ENCODE measurements around the gene CCPG1. TPM values are rescaled to one million over a fixed set of nuclear protein-coding genes. Genes with fewer than 3 reads are reported as not detected.
"Not testable (repeated sequence)": the region's sequence is repeated elsewhere in the genome, so short reads cannot be mapped to it uniquely, and the experiment has no call there.

Gene CCPG1
- 27.7 TPM for total RNA-seq (ENCODE audit: insufficient read depth, low replicate concordance)

GRCh38 chr15:55408012-55408928, at the start of gene CCPG1, which contains the start of gene PIERCE2:
Gene CCPG1 (minus strand): TSS chr15:55408359. CDS start chr15:55389424, 18,935 bp downstream.
Gene PIERCE2 (plus strand): TSS chr15:55408495. CDS start chr15:55408769, 274 bp downstream.
- peak; percentile 96 for DNase-seq (ENCODE audit: low spot score)

- no peak for DNase-seq (ENCODE audit: low spot score)
Observed at GRCh38 chr15:55457401-55458022, 49.4 kb upstream of the CCPG1 start.

- DNase-seq (ENCODE audit: low spot score), result not testable (repeated sequence)
Observed at GRCh38 chr15:55447030-55447394, 38.9 kb upstream of the CCPG1 start.

GRCh38 chr15:55446379-55447029, 38.3 kb upstream of the CCPG1 start:
- DNase-seq (ENCODE audit: low spot score), result not testable (repeated sequence)

GRCh38 chr15:55445936-55446335, 37.8 kb upstream of the CCPG1 start:
- not testable (repeated sequence) for DNase-seq (ENCODE audit: low spot score)

- DNase-seq (ENCODE audit: low spot score), result not testable (repeated sequence)
Observed at GRCh38 chr15:55443141-55443540, 35.0 kb upstream of the CCPG1 start.

GRCh38 chr15:55434989-55435825, 27.0 kb upstream of the CCPG1 start:
- peak; percentile 66 for DNase-seq (ENCODE audit: low spot score)

GRCh38 chr15:55422089-55422488, 13.9 kb upstream of the CCPG1 start:
- no peak for DNase-seq (ENCODE audit: low spot score)

GRCh38 chr15:55420171-55420866, 12.2 kb upstream of the CCPG1 start:
- no peak for DNase-seq (ENCODE audit: low spot score)

GRCh38 chr15:55417678-55418077, 9.5 kb upstream of the CCPG1 start:
- not testable (repeated sequence) for DNase-seq (ENCODE audit: low spot score)

GRCh38 chr15:55408976-55409375, 817 bp upstream of the CCPG1 start:
- DNase-seq (ENCODE audit: low spot score), result not testable (repeated sequence)

GRCh38 chr15:55407498-55408011, 604 bp downstream of the CCPG1 start:
- no peak for DNase-seq (ENCODE audit: low spot score)

GRCh38 chr15:55403531-55403930, 4.6 kb downstream of the CCPG1 start:
- peak; percentile 24 for DNase-seq (ENCODE audit: low spot score)

- no peak for DNase-seq (ENCODE audit: low spot score)
Observed at GRCh38 chr15:55402707-55403106, 5.5 kb downstream of the CCPG1 start.

- DNase-seq (ENCODE audit: low spot score), result no peak
Observed at GRCh38 chr15:55401786-55402246, 6.3 kb downstream of the CCPG1 start.

- DNase-seq (ENCODE audit: low spot score), result not testable (repeated sequence)
Observed at GRCh38 chr15:55400050-55400449, 8.1 kb downstream of the CCPG1 start.

GRCh38 chr15:55398243-55398642, 9.9 kb downstream of the CCPG1 start:
- no peak for DNase-seq (ENCODE audit: low spot score)

GRCh38 chr15:55394694-55395093, 13.5 kb downstream of the CCPG1 start:
- no peak for DNase-seq (ENCODE audit: low spot score)

GRCh38 chr15:55389264-55389607, 18.9 kb downstream of the CCPG1 start:
- no peak for DNase-seq (ENCODE audit: low spot score)

GRCh38 chr15:55387027-55387426, 21.1 kb downstream of the CCPG1 start:
- DNase-seq (ENCODE audit: low spot score), result no peak

Measured in umbilical cord (tissue), 2 donors.